ENCODE results near the gene FERMT1. TPM values are rescaled to one million over a fixed set of nuclear protein-coding genes. Genes with fewer than 3 reads are reported as not detected.

FERMT1 gene
- total RNA-seq, 1 donor from 2014 or later, result 0.75 TPM

GRCh38 chr20:6029538-6029937 is 93.3 kb downstream of the FERMT1 start:
- no peak overlapping the region for H3K27ac ChIP-seq
- H3K9me3 ChIP-seq, result no peaks in the 10 kb centered on the region
- no peak for TF ChIP-seq CTCF (IDR thresholded peaks at IDR 0.05)
- H3K4me3 ChIP-seq, result no peak overlapping the region
- peaks cover 6 to 39% of the 10 kb centered on the region in 2 donors for H3K36me3 ChIP-seq
- intact Hi-C loops (cut with DNase I), result no loop called here
- H3K4me1 ChIP-seq, result peaks cover 0 to 7% of the 10 kb centered on the region in 2 donors
- DNase-seq (ENCODE audit: low spot score in 2 of 2), result no peak
- H3K27me3 ChIP-seq, result no peaks in the 10 kb centered on the region

- Histone ChIP-seq H3K27ac (no peak overlapping the region), H3K36me3 (peaks cover 13 to 40% of the 10 kb centered on the region in 2 donors), H3K4me1 (peaks cover 0 to 7% of the 10 kb centered on the region in 2 donors), H3K9me3 (no peaks in the 10 kb centered on the region), H3K4me3 (no peak overlapping the region), H3K27me3 (no peaks in the 10 kb centered on the region)
- DNase-seq (ENCODE audit: low spot score in 2 of 2), result no peak
- intact Hi-C loops (cut with DNase I), result no loop called here
- no peak for TF ChIP-seq CTCF (IDR thresholded peaks at IDR 0.05)
Measured at GRCh38 chr20:6028818-6029217, 94.0 kb downstream of the FERMT1 start.

GRCh38 chr20:6026051-6026450 is 96.8 kb downstream of the FERMT1 start:
- H3K9me3 ChIP-seq, result no peaks in the 10 kb centered on the region
- peaks cover 0 to 7% of the 10 kb centered on the region in 2 donors for H3K4me1 ChIP-seq
- intact Hi-C loops (cut with DNase I), result no loop called here
- no peaks in the 10 kb centered on the region for H3K27me3 ChIP-seq
- DNase-seq (ENCODE audit: low spot score in 2 of 2), result no peak
- TF ChIP-seq CTCF (IDR thresholded peaks at IDR 0.05), result no peak
- H3K36me3 ChIP-seq, result peaks cover 16 to 40% of the 10 kb centered on the region in 2 donors
- H3K4me3 ChIP-seq, result no peak overlapping the region
- H3K27ac ChIP-seq, result no peak overlapping the region

Other genes with a start within 250 kb of the FERMT1 start
- 1.7 TPM for gene CHGB, start 211.5 kb downstream of the FERMT1 start, total RNA-seq
- 7.8 TPM for gene TRMT6, start 172.5 kb downstream of the FERMT1 start, total RNA-seq
- gene MCM8, start 172.4 kb downstream of the FERMT1 start, total RNA-seq, result 0.96 TPM
- gene CRLS1, start 116.9 kb downstream of the FERMT1 start, total RNA-seq, result 17.2 TPM
- gene LRRN4, start 69.0 kb downstream of the FERMT1 start, total RNA-seq, result not detected